Measurements from ENCODE around the gene SIX3. TPM values are rescaled to one million over a fixed set of nuclear protein-coding genes. Genes with fewer than 3 reads are reported as not detected.

SIX3 gene
- total RNA-seq, 1 donor from 2014 or later: not detected

DNA sequence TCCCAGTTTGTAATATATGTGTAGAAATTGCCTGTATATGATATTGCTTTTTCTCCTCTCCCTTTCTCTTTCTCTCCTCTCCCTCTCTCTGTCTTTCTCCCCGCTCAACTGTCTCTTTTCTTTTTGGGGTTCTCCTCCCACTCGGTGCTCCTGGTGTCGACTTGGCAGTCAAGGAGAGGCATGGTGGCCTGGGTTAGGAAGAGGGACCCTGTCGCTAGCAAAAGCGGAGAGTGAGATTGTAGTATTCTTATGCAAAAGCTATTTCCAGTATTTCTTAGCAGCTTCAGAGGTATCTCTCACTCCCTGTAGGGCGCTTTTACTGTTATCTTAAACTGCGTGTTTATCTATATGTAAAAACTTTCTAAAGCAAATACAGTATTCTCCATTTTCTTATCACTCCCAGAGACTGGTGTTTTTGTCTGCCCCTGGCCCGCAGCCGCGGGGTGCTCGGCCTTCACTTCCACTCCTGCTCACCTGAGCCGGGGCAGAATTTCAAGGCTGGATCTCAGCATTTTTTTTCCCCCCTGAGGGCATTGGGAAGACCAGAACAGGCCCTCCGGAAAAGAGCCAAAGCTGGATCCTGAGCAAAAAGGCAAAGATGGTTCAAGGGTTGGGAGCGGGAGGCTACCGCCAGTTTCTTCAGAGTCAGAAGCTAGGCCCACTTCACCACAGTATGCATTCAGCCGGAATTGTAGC lies 4.3 kb downstream of the SIX3 start:
- H3K9me3 Mint-ChIP-seq: no peaks in the 10 kb centered on the region
- H3K4me1 Mint-ChIP-seq: peaks cover 35% of the 10 kb centered on the region
- TF ChIP-seq, protein P1, sequence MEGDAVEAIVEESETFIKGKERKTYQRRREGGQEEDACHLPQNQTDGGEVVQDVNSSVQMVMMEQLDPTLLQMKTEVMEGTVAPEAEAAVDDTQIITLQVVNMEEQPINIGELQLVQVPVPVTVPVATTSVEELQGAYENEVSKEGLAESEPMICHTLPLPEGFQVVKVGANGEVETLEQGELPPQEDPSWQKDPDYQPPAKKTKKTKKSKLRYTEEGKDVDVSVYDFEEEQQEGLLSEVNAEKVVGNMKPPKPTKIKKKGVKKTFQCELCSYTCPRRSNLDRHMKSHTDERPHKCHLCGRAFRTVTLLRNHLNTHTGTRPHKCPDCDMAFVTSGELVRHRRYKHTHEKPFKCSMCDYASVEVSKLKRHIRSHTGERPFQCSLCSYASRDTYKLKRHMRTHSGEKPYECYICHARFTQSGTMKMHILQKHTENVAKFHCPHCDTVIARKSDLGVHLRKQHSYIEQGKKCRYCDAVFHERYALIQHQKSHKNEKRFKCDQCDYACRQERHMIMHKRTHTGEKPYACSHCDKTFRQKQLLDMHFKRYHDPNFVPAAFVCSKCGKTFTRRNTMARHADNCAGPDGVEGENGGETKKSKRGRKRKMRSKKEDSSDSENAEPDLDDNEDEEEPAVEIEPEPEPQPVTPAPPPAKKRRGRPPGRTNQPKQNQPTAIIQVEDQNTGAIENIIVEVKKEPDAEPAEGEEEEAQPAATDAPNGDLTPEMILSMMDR (conservative IDR thresholded peaks at IDR 0.05): no peak
- no peak for DNase-seq (ENCODE audit: low read depth, low spot score)
- H3K36me3 Mint-ChIP-seq (ENCODE audit: low read depth): peaks cover 2% of the 10 kb centered on the region
- peaks cover 99% of the 10 kb centered on the region for H3K27me3 Mint-ChIP-seq (ENCODE audit: low read depth)
- peak overlapping the region; percentile 31 for H3K4me3 Mint-ChIP-seq
- no peak overlapping the region for H3K27ac Mint-ChIP-seq (ENCODE audit: unreplicated experiment)

DNA sequence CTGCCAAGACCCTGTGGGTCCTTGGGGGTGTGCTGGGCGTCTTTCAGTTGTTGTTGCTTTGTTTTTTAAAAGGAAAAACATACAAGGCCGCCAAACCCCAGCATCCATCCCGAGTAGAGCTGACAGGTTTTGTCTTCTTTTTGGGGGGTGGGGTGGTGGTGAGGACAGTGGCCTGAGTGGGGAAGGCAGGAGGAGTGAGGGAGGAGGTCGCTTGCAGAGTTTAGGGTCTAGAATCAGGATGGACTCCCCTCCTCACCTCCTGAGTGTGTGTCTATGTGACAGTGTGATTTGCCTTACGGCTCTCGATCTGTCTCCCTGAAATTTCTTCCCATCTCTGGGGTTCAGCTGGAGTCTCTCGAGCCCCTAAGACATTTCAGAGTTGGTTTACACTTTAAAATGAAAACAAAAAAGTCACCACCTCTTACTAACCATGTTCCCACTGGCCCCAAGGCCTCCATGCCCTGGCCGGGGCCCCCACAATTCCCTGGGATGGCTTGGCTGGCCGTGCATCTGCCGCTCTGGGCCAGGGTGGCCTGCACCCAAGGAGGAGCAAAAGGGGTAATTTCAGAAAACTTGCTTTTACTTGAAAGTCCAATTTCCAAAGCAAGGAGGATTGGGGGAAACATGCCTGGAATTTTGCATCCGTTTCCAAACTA lies 5.0 kb downstream of the SIX3 start:
- TF ChIP-seq, protein P1 (conservative IDR thresholded peaks at IDR 0.05): no peak
- H3K27me3 Mint-ChIP-seq (ENCODE audit: low read depth): peaks cover 99% of the 10 kb centered on the region
- peaks cover 33% of the 10 kb centered on the region for H3K4me1 Mint-ChIP-seq
- H3K36me3 Mint-ChIP-seq (ENCODE audit: low read depth): peaks cover under 1% of the 10 kb centered on the region
- H3K9me3 Mint-ChIP-seq: no peaks in the 10 kb centered on the region
- H3K27ac Mint-ChIP-seq (ENCODE audit: unreplicated experiment): no peak overlapping the region
- H3K4me3 Mint-ChIP-seq: no peak overlapping the region
- DNase-seq (ENCODE audit: low read depth, low spot score): no peak

DNA sequence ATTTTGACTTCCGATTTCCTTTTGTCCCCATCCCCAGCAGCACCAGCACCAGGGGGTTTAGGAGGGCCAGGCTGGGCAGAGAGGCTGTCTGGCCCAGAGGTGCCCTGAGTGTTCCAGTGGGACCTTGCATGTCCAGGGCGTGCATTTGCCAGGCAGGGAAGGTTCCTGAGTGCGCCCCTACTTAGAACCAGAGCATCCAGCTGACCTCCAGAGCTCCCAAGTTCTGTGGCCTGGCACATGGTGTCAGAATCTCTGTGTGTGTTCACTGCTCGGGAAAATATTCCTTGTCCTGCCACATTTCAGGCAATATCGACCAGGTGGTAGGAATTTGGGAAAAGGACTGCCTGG lies 5.5 kb downstream of the SIX3 start:
- peaks cover 97% of the 10 kb centered on the region for H3K27me3 Mint-ChIP-seq (ENCODE audit: low read depth)
- TF ChIP-seq, protein P1 (conservative IDR thresholded peaks at IDR 0.05): no peak
- H3K4me3 Mint-ChIP-seq: no peak overlapping the region
- no peak overlapping the region for H3K27ac Mint-ChIP-seq (ENCODE audit: unreplicated experiment)
- no peaks in the 10 kb centered on the region for H3K9me3 Mint-ChIP-seq
- no peaks in the 10 kb centered on the region for H3K36me3 Mint-ChIP-seq (ENCODE audit: low read depth)
- peaks cover 29% of the 10 kb centered on the region for H3K4me1 Mint-ChIP-seq
- DNase-seq (ENCODE audit: low read depth, low spot score): no peak

DNA sequence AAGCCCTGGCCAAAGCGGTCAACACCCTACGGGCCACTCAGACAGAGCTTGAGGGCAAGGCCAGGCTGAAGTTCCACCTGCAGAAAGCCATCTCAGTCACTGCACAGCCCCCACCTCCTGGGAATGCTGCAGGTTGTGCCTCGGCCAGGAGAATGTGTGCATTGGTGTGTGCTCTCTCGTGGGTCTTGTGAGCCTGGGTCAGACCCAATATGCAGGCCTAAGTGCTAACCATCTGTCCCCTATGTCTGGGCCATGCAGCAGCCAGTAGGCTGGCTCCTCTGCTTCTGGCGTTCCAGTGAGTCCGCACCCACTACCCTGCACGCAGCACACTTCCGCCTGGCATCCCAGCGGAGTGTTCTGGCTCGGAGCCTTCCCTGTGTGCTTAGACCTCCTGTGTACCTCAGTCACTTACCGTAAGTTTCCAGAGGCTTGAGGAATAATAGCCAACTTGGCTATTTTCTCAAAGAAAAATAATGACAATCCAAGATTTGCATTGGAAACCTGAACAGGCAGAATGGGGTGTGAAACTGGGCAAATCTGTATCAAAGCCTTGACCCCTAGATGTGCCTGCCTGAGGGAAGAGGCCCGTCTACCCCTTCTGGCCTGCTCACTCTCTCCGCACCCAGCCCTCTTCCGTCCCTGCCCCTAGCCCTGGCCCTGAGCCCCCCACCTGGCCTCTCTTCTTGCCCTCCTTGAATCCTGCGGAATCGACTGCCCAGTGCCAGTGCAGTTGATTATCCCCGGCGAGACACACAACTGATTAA lies 7.2 kb downstream of the SIX3 start:
- H3K9me3 Mint-ChIP-seq: no peaks in the 10 kb centered on the region
- H3K27ac Mint-ChIP-seq (ENCODE audit: unreplicated experiment): no peak overlapping the region
- H3K27me3 Mint-ChIP-seq (ENCODE audit: low read depth): peaks cover 97% of the 10 kb centered on the region
- DNase-seq (ENCODE audit: low read depth, low spot score): no peak
- TF ChIP-seq, protein P1 (conservative IDR thresholded peaks at IDR 0.05): no peak
- peaks cover 30% of the 10 kb centered on the region for H3K4me1 Mint-ChIP-seq
- peak overlapping the region; percentile 69 for H3K4me3 Mint-ChIP-seq
- no peaks in the 10 kb centered on the region for H3K36me3 Mint-ChIP-seq (ENCODE audit: low read depth)

DNA sequence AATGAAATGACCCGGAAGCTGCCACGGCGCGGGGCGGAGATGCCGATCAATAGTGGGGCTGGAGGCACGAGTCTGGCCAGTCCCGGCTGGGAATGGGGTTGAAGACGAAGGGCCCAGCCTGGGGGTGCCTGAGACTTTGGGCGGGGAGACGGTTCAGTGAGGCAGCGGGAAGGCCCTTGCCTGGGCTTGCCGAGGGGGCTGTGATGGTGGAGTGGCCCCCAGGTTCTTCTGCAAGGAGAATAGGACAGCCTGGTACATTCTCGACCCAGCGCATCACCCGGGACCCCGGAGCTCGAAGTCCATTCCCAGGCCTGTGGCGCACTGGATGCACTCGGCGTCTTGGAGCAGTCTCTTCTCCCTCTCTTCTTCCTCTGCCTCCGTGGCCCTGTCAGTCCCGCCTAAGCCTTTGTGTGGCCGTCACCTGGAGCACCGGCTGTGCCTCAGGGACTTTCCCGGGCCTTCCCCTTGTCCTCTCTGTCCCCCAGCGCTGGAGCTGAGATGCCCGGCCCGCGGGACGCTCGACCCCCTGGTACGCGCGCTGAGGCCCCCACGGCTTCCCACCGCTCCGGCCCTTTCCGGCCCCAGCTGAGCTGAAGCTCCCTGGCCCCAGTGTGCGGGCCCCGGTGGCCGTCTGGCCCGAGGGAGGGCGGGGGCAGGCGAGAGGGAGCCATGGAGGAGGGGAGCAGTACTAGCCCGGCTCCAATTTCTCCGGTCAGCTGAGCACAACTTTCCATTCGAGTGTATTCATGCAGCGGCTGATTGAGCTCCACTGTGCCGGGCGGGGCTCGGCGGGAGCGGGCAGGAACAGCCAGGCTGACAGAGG lies 8.0 kb downstream of the SIX3 start:
- TF ChIP-seq, protein P1 (conservative IDR thresholded peaks at IDR 0.05): no peak
- H3K4me1 Mint-ChIP-seq: peaks cover 30% of the 10 kb centered on the region
- DNase-seq (ENCODE audit: low read depth, low spot score): no peak
- H3K27ac Mint-ChIP-seq (ENCODE audit: unreplicated experiment): no peak overlapping the region
- no peaks in the 10 kb centered on the region for H3K36me3 Mint-ChIP-seq (ENCODE audit: low read depth)
- no peaks in the 10 kb centered on the region for H3K9me3 Mint-ChIP-seq
- H3K4me3 Mint-ChIP-seq: peak overlapping the region; percentile 69
- H3K27me3 Mint-ChIP-seq (ENCODE audit: low read depth): peaks cover 97% of the 10 kb centered on the region
